ENCODE data around the gene ATP5MK. TPM values are rescaled to one million over a fixed set of nuclear protein-coding genes. Genes with fewer than 3 reads are reported as not detected.

ATP5MK gene
- total RNA-seq, 1 experiment from 2014 or later, result 335 TPM

DNA sequence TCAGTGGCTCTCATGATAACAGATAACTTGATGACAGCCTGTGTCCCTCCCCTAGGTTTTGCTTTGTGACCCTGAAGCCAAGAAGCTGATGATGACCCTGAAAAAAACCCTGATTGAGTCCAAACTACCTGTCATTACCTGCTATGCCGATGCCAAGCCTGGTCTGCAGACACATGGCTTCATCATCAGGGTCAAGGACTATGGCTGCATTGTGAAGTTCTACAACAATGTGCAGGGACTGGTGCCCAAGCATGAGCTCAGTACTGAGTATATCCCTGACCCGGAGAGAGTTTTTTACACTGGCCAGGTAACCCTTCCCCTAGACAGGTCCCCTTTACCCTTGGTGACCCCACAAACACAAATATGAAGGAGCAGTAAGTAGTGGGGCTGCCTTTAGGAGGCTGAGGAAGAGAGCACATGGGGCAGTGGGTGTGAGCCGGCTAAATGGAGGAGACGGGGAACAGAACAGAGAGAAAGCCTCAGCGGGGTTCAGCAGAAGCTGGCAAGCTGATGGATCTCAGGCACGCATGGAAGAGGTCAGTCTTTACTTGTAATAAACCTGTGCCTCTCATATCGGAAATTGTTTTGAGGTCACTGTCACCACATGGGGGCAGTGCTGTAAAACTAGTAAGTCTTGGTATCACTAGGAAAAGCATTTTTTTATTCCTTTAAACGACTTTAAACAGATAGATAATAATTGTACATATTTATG lies 20.3 kb upstream of the ATP5MK start:
- no peak overlapping the region for H4K5ac ChIP-seq (ENCODE audit: insufficient read length, low read depth, low read length)
- no peaks in the 10 kb centered on the region for H3K9me3 ChIP-seq (ENCODE audit: control insufficient read depth, low read depth, low read length)
- H3K4ac ChIP-seq (ENCODE audit: low read depth, low read length), result no peak overlapping the region
- H2AFZ ChIP-seq (ENCODE audit: low read length), result no peak overlapping the region
- H3K14ac ChIP-seq (ENCODE audit: insufficient read depth, low read length), result no peak overlapping the region
- no peak overlapping the region for H3K27ac ChIP-seq (ENCODE audit: insufficient read length, low read depth, low read length)
- 0 out of 7 replicates have a peak overlapping the region, but pooled peaks of 1 of the 3 experiments have one; percentile 16 for H3K27ac Mint-ChIP-seq
- no peaks in the 10 kb centered on the region for H3K27me3 Mint-ChIP-seq (ENCODE audit: low read depth)
- no peak overlapping the region for H2BK15ac ChIP-seq (ENCODE audit: low read depth, low read length)
- peaks cover 48 to 97% (median 83%) of the 10 kb centered on the region in 3 experiments for H3K36me3 Mint-ChIP-seq (ENCODE audit: insufficient read depth in 1 of 3, low read depth in 3 of 3)
- WGBS (ENCODE audit: extremely low coverage, insufficient read length, low lambda C conversion rate), result no CpG with 5 or more reads among the region's 8 CpGs
- no peak overlapping the region for H3K23ac ChIP-seq (ENCODE audit: insufficient read length, low read depth, low read length)
- no peak overlapping the region for H2BK5ac ChIP-seq (ENCODE audit: insufficient read length, low read length)
- no peak overlapping the region for H2BK12ac ChIP-seq (ENCODE audit: insufficient read length, low read depth, low read length)
- no peak overlapping the region for H2AK5ac ChIP-seq (ENCODE audit: insufficient read length, low read length)
- no peaks in the 10 kb centered on the region for H3K9me3 Mint-ChIP-seq
- H2BK20ac ChIP-seq (ENCODE audit: low read depth, low read length, poor library complexity, severe bottlenecking), result no peak overlapping the region
- H3K79me2 ChIP-seq (ENCODE audit: insufficient read depth, low read length), result no peaks in the 10 kb centered on the region
- H3K56ac ChIP-seq (ENCODE audit: insufficient read length, low read depth, low read length), result no peak overlapping the region
- no peak overlapping the region for H4K91ac ChIP-seq (ENCODE audit: insufficient read length, low read depth, low read length)
- no peak overlapping the region for H3T11ph ChIP-seq (ENCODE audit: low read length)
- H3K4me3 Mint-ChIP-seq, result no peak overlapping the region
- no peaks in the 10 kb centered on the region for H3K23me2 ChIP-seq (ENCODE audit: insufficient read length, low read depth, low read length, poor library complexity, severe bottlenecking)
- H3K79me1 ChIP-seq (ENCODE audit: insufficient read depth, low read depth, low read length, poor library complexity, severe bottlenecking), result no peaks in the 10 kb centered on the region
- no peak overlapping the region for H3K4me2 ChIP-seq (ENCODE audit: insufficient read depth, insufficient read length, low read length)
- H3K4me1 Mint-ChIP-seq, result no peaks in the 10 kb centered on the region
- H4K8ac ChIP-seq (replicated peaks; ENCODE audit: insufficient read length, low read depth, low read length), result no peak overlapping the region
- H4K20me1 ChIP-seq (ENCODE audit: control insufficient read depth, insufficient read depth, insufficient read length), result no peaks in the 10 kb centered on the region
- H3K18ac ChIP-seq (ENCODE audit: insufficient read length, low read depth, low read length), result no peak overlapping the region
- TF ChIP-seq CTCF (conservative IDR thresholded peaks at IDR 0.05), result peak; percentile 67
- H2BK120ac ChIP-seq (ENCODE audit: low read depth, low read length, poor library complexity, severe bottlenecking), result no peak overlapping the region
- no peaks in the 10 kb centered on the region for H3K27me3 ChIP-seq (ENCODE audit: insufficient read depth, low read length)
- no peaks in the 10 kb centered on the region for H3K4me1 ChIP-seq (ENCODE audit: insufficient read depth, low read length)
- no peak overlapping the region for H3K9ac ChIP-seq (ENCODE audit: extremely low read depth, insufficient read length, low read length)
- DNase-seq, result no peak
